GM21576 (cell line): ENCODE data around the gene AP1M1.

Experiments used
- ATAC-seq: cut with Tn5 transposase; IDR thresholded peaks from one replicate; pipeline ENCODE4 v1.9.1; 2021; ENCODE audit warnings: mild to moderate bottlenecking, moderate library complexity; ENCODE audit not compliant: unreplicated experiment

AP1M1 gene

DNA sequence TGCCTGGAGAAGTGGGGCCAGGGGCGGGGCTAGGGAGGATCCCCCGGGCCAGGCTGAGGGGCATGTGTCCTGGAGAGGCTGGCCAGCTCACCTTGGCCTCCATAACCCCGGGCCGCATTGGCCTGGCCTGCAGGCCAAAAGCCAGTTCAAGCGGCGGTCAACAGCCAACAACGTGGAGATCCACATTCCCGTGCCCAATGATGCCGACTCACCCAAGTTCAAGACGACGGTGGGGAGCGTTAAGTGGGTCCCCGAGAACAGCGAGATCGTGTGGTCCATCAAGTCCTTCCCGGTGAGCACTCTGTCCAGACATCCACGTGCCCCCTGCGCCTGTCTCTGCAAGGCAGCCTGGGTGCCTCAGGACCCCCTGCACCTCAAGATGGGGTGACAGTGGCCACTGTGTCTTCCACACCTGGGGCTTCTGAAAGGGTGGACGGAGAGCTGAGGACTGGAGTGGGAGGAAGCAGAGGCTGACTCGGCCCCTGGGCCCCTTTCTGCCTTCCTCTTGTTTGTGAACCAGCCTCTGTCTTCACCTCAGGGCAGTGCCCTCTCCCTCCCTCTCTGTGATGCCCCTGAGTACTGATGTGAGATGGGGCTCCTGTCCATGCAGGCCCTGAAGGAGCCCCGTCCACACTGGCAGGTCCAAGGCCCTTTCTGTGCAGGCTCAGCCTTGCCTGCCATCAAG, 31.1 kb downstream of the AP1M1 start:
- no peak for ATAC-seq

DNA sequence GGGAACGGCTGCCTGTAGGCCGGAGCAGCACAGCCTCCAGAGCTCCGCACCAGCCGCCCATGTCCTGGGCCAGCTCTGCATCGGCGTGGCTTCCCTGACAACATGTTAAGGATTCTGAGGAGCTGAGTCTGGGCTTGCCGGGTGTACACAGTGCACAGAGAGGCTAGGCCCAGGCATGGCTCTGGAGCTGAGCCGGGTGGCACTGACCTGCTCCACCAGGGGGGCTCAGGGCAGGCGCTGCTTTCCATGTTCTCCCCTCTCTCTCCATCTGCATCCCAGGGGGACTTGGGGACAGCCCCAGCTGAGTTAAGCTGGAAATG, 31.6 kb downstream of the AP1M1 start:
- ATAC-seq: no peak

GRCh38 chr19:16232127-16232526, 34.4 kb downstream of the AP1M1 start:
- ATAC-seq: no peak

- ATAC-seq: no peak
Measured at GRCh38 chr19:16232568-16232967, 34.9 kb downstream of the AP1M1 start.

- ATAC-seq: no peak
Measured at GRCh38 chr19:16233081-16233776, 35.5 kb downstream of the AP1M1 start.

GRCh38 chr19:16233836-16234551, 36.3 kb downstream of the AP1M1 start:
- ATAC-seq: no peak

GRCh38 chr19:16234552-16235445, 37.1 kb downstream of the AP1M1 start:
- ATAC-seq: no peak

- ATAC-seq: no peak
Measured at GRCh38 chr19:16235811-16236652, 38.3 kb downstream of the AP1M1 start.

DNA sequence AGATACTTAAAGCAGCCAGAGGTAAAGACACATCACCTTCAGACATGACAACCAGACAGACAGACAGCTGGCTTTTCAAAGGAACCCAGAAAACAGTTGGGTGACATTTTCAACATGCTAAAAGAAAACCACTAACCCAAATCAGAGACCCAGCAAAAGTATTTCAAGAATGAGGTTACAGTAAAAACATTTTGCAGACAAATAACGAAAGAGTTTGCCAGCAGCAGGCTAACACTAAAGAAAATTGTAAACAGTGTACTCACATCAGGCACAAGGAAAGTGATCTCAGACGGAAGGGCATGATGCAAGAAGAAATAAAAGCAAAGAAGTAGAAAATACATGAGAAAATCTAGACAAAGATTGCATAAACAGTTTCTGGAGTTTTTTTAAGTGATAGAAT, 46.4 kb downstream of the AP1M1 start:
- no peak for ATAC-seq

DNA sequence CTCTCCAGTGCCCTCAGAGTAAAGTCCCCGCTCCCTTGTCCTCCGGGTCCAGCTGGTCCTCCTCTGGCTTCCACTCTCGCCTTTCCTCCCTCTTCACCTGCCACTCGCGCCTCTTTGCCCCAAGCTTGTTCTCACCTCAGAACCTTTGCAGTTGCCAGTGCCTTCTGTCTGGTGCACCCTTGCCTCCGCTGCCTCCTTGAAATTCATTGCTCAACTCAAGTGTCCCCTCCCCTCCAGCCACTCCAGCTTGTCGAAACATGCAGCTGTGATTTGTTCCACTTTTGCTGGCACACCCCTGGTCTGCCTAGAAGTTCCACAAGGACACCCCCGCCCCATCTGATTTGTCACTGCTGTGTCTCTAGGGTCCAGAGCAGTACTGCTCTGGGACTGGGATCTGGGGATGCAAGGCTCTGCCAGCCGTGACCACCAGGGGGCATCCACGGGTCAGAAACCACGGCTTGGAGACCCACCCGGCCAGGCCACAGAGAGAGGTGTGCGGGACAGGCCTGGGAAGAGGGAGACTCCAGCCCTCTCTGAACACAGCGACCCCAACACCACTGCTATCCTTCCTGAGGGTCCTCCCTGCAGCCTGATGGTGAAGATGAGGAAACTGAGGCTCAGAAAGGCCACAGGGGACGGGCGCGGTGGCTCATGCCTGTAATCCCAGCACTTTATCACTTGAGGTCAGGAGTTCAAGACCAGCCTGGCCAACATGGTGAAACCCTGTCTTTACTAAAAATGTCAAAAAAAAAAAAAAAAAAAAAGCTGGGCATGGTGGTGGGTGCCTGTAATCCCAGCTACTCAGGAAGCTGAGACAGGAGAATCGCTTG, 49.9 kb downstream of the AP1M1 start:
- ATAC-seq: no peak

DNA sequence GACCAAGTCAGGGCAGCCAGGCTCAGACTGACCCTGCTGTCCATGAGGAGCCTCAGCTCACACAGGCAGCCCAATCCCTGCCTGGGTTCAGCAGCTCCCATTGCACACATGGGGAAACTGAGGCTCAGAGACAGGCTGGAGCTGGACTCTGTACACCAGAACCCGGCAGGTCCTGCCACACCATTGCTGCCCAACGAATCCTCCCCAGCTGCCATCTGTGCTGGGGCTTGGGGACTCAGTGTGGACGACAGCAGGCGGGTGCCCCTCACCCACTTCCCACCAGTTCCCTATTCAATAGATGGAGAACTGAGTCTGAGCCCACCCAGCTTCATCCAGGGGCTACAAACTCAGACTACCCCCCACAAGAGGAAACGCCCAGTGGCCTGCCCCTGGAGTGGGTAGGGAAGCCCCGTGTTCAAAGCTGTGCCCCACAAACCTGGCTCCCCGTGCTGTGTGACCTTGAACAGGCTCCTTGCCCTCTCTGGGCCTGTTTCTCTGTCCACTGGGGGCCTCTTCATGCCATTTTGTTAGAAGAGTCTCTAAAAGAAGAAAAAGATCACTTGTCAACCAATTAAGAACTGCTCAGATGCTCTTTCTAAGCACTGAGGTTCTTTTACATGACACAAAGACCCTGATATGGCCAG, 50.8 kb downstream of the AP1M1 start:
- no peak for ATAC-seq

GRCh38 chr19:16249826-16250404, 52.2 kb downstream of the AP1M1 start:
- ATAC-seq: no peak

- ATAC-seq: no peak
Measured at GRCh38 chr19:16252459-16253205, 54.9 kb downstream of the AP1M1 start.

DNA sequence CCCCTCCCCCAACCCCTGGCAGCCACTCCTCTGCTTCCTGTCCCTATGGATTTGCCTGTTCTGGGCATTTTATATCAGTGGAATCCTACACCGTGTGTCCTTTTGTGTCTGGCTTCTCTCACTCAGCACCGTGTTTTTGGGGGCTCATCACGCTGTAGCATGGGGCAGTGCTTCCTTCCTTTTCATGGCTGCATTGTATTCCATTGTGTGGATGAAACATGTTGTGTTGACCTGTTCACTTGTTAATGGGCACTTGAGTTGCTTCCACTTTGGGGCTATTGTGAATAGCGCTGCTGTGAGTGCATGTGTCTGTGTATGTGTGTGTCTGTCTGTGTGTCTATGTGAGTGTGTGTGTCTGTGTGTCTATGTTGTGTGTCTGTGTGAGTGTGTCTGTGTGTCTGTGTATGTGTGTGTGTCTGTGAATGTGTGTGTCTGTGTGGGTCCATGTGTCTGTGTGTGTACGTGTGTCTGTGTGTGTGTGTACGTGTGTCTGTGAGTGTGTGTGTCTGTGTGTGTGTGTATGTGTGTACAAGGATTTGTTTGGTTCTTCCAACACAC, 57.2 kb downstream of the AP1M1 start:
- no peak for ATAC-seq

GRCh38 chr19:16257509-16258002, 59.8 kb downstream of the AP1M1 start:
- no peak for ATAC-seq

GRCh38 chr19:16258440-16258903, 60.8 kb downstream of the AP1M1 start:
- ATAC-seq: no peak
